GM19468 (cell line): ENCODE measurements around the gene ATP7B.
"Not testable (repeated sequence)": the region's sequence is repeated elsewhere in the genome, so short reads cannot be mapped to it uniquely, and the experiment has no call there.

Experiments used
- ATAC-seq: cut with Tn5 transposase; IDR thresholded peaks from one replicate; pipeline ENCODE4 v1.9.1; 2021; ENCODE audit warnings: mild to moderate bottlenecking, moderate library complexity, moderate number of reproducible peaks; ENCODE audit not compliant: unreplicated experiment; ENCODE audit errors: extremely low read depth

Gene ATP7B

DNA sequence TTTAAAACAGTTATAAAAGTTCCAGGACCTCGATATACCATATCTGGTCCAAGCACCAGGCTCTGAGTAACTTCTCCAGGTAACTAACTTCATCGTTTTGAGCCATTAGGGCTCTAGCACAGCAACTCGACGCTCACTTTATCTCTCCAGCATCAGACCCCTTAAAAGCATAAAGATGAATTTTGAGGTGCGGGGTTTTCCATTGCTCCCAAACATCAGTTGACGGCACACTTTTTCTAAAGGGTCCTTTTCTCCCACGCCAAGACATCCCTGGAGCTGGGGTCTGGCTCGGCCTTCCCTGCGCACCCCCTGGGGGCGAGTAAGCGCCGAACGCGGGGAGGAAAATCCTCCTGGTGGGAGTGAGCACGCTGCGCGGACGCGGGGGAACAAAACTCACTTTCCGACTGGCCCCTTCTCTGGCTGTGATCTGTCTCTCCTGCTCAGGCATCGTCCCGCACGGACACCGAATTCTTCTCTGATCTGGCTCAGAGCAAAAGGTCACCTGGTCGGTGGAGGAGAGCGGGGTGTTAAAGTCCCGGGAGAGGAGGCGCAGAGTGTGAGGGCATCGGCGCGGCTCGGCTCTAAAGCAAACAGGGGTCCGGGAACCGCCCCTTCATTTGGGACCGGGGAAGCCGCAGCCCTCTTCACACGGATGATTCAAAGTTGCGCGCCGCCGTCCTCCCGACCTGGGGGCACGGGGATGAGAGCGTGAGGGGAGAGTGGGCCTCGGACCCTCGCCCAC lies at the start of gene ATP7B:
ATP7B (minus strand) TSS at position 561 of the 742 bp plus-strand sequence; CDS start at position 448, 113 bp downstream.
- ATAC-seq = no peak

- no peak for ATAC-seq
Measured at GRCh38 chr13:52053460-52053859, 42.2 kb upstream of the ATP7B start.

GRCh38 chr13:52051400-52051799 lies 40.1 kb upstream of the ATP7B start:
- ATAC-seq = no peak

DNA sequence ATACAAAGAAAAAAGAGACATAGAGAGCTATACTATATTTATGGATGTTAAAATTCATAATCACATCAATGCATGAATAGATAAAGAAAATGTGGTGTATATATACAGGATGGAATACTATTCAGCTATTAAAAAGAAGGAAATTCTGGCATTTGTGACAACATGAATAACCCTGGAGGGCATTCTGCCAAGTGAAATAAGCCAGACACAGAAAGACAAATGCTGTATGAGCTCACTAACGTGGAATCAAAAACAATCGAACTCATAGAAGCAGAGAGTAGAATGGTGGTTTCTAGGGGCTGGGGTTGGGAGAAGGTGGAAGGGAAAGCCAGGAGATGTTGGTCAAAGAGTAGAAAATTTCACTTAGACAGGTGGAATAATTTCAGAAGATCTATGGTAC lies 37.3 kb upstream of the ATP7B start:
- no peak for ATAC-seq

DNA sequence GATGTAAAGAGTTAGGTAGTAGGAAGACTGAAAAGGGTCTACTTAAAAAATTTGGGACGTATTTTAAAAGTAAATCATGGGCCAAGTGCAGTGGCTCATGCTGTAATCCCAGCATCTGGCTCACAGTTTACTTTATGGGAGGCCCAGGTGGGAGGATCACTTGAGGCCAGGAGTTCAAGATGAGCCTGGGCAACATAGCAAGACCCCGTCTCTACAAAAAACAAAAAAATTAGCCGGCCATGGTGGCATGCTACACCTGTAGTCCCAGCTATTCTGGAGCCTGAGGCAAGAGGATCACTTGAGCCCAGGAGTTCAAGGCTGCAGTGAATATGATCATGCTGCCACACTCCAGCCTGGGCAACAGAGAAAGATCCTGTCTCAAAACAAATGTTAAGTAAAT lies 36.2 kb upstream of the ATP7B start:
- ATAC-seq = no peak

GRCh38 chr13:52043675-52044074 lies 32.4 kb upstream of the ATP7B start:
- no peak for ATAC-seq

DNA sequence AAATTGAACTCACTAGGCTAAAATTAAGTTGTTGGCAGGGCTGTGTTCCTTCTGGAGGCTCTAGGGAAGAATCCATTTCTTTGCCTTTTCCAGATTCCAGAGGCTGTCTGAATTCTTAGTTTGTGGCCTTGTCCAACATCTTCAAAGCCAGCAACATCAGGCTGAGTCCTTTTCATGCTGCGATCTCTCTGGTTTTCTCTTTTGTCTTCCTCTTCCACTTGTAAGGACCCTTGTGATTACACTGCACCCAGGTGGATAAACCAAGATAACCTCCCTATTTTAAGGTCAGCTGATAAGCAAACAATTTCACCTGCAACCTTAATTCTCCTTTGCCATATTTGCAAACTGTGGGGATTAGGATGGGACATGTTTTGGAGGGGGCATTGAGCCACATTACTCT lies 24.8 kb upstream of the ATP7B start:
- ATAC-seq = no peak

- ATAC-seq = no peak
Measured at GRCh38 chr13:52034616-52035226, 23.5 kb upstream of the ATP7B start.

DNA sequence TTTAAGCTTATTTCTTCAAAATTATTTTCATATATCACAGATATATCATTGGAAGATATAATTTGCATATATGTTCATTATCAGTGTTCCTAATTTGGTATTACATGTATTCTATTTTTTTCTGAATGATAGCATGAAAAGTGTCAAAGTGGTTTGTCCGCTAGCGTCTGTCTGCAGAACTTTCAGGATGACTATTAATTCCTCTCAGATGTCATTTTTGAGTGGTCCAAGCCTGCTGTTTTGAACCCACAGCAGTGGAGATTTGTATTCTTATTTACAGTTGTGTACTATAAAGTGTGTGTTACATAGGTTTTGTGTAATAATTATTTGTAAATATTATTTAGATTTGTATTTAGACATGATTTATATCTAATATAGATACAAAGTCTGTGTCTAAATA lies 21.8 kb upstream of the ATP7B start:
- ATAC-seq = no peak

- ATAC-seq = not testable (repeated sequence)
Measured at GRCh38 chr13:52030401-52030800, 19.2 kb upstream of the ATP7B start.

- ATAC-seq = no peak
Measured at GRCh38 chr13:52029569-52029968, 18.3 kb upstream of the ATP7B start.

GRCh38 chr13:52027832-52028231 lies 16.6 kb upstream of the ATP7B start:
- no peak for ATAC-seq

GRCh38 chr13:52026246-52026626 lies 15.0 kb upstream of the ATP7B start:
- no peak for ATAC-seq

DNA sequence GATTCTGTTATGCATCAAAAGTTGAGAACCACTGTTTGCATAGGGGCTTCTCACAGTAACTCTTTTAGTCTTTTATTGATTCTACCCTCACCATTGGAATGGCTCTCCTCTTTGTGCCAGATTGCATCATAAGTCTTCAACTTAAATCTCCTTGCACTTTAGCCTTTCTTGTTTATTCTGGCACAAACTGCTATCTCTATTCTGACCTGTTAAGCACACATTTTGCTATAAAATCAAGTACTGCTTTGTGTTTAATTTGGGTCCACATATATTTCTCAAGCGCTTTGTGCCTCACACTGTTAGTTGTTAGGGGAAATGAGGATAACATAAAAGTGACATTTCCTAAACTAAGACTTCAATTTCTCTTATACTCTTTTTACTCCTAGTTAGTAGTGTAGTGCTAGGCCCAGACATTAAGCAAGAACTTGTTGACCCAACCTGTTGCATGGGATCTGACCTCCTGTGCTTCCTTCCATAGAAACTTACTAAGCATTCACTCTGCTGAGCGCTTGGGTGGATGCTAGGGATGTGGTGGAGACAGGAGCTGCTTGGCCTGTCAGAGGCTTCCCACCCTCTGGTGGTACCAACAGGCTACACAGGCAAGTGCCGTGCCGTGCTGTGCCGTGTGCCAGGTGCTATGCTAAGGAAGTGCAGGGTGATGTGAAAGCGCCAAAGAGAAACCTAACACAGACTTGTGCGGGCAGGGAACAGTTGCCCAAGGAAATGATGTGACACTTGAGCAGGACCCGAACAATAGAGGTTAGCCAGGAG lies 14.4 kb upstream of the ATP7B start:
- ATAC-seq = no peak

DNA sequence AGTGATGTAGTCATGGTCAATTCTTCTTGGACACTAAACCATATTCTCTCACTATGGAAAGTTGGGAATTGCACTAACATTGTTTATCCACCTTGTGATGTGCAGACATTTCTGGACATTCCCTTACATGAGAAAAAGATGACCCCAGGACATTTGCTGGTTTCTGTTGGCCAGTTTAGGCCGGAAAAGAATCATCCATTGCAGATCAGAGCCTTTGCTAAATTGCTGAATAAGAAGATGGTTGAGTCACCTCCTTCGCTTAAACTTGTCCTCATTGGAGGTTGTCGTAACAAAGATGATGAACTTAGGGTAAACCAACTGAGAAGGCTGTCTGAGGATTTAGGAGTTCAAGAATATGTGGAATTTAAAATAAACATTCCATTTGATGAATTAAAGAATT lies 13.2 kb upstream of the ATP7B start, which contains the start of gene UTP14C:
UTP14C (plus strand) TSS at position 211 of the 400 bp plus-strand sequence. CDS start 4,114 bp downstream, outside the sequence.
- no peak for ATAC-seq

DNA sequence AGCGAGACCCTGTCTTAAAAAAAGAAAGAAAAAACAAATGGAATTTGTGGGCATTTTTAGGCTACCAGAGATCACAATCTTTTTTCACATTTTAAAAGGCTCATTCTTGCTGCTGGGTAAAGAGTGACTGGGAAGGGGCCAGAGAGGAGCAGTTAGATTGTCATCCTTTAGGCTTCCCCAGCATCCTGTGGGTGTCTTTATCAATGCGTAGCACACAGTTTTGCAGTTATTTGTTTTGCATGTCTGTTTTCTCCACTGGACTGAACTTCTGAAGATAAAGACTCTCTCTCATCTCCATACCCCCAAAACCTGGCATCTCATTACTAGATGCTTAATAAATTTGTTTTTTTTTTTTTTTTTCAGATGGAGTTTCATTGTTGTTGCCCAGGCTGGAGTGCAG lies 11.1 kb upstream of the ATP7B start:
- no peak for ATAC-seq

GRCh38 chr13:52020191-52020590 lies 8.9 kb upstream of the ATP7B start:
- no peak for ATAC-seq

- no peak for ATAC-seq
Measured at GRCh38 chr13:52016296-52016695, 5.0 kb upstream of the ATP7B start.

GRCh38 chr13:52012512-52012836 lies 1.2 kb upstream of the ATP7B start:
- ATAC-seq = no peak

DNA sequence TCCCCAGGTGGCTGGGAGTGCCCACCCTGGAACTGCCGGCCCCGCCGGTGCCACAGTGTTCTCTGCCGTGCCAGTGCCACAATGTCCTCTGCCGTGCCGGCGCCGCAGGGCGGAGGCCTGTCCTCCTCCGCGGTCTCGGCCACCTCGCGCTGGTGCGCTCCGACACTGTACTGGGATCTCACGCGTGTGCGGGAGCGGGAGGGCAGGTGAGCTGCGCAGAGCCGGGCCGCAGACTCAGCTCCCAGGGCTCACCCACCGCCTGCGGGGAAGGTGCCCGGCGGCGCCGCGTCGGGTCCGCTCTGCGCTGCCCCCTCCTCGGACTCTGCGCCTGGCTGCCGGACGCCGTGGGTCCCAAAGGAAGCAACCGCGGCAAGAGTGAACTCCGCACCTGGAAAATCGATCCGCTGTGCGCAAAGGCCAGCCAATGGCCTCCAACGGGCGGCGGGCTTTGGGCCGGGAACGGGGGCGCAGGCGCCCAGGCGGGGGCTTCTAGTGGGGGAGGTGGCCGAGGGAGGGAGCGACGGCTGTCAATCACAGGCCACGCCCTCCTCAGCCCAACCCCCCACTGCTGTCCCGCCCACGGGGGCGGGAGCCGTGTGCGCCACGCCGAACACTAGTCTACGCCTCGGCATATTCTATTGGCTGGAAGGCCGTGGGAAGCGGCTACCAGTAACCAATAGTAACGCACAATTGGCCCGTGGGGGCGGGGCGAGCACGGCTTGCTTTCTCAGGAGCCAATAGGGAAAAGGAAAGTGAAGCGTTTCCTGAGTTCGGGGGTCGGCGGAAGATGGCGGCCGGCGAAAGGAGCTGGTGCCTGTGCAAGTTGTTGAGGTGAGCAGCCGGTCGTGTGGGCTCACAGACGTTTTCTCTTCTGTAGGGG lies 622 bp upstream of the ATP7B start, which contains the start of gene ALG11:
ALG11 (plus strand) TSS at position 767 of the 880 bp plus-strand sequence; CDS start at position 788, 21 bp downstream.
- ATAC-seq = peak; percentile 98
